ENCODE results near the gene LARGE2. TPM values are rescaled to one million over a fixed set of nuclear protein-coding genes. Genes with fewer than 3 reads are reported as not detected.

LARGE2 gene
- total and polyA plus RNA-seq, 2 experiments from 2014 or later, result not detected

DNA sequence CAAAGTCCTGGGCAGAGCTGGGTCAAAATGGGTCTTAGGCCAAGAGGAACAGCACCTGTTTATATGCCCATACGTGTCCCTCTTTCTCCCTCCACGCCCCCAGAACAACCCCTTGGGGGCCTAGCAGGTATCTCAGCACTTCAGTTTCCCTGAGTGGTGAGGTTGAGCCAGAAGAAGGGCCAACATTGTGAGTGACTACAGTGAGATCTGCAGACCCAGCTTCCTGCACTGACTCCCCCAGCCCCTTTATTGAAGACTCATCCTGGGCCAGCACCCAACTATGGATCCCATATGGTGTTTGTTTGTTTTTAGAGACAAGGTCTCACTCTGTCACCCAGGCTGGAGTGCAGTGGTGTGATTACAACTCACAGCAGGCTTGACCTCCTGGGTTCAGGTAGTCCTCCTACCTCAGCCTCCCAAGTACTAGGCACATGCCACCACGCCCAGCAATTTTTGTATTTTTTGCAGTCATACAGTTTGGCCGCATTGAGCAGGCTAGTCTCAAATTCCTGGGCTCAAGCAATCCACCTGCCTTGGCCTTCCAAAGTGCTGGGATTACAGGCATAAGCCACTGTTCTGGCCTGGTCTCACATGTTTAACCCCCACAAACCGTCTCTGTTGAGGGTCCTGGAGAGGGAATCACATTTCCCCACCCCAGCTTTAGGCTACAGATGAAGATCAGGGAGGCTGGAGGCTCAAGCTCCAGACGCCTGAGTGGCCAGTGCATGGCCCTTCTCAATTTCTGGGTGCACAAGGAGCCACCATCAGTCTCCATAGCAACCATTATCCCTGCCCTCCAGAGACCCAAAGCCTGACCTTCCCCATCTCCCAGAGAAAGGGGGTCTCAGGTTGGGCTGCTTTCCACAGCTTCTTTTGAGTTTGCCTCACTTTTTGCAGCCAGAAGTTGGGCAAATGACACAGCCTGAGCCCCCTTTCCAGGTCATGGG, 1.7 kb upstream of the LARGE2 start:
- Histone ChIP-seq H3K9ac (no peak overlapping the region), H3K27me3 (replicated peaks; ENCODE audit: insufficient read depth) (peaks cover 12% of the 10 kb centered on the region), H3K4me2 (ENCODE audit: unreplicated experiment) (no peak overlapping the region), H3K36me3 (ENCODE audit: low read depth) (no peaks in the 10 kb centered on the region), H3K9me3 (ENCODE audit: low read depth) (no peaks in the 10 kb centered on the region), H2AFZ (no peak overlapping the region), H3K79me2 (ENCODE audit: insufficient read depth) (peaks cover 19% of the 10 kb centered on the region), H3K9me2 (ENCODE audit: insufficient read depth) (no peaks in the 10 kb centered on the region), H3K4me3 (no peak overlapping the region), H3K4me1 (ENCODE audit: insufficient read depth) (peaks cover 7% of the 10 kb centered on the region), H3K27ac (no peak overlapping the region), H3F3A (ENCODE audit: insufficient read depth) (no peaks in the 10 kb centered on the region), H4K20me1 (ENCODE audit: insufficient read depth) (no peaks in the 10 kb centered on the region)
- in situ Hi-C loops (cut with MboI), result no loop called here
- DNase-seq, result no peak
- no peak for TF ChIP-seq EZH2 (IDR thresholded peaks at IDR 0.05; ENCODE audit: insufficient read depth, poor library complexity, severe bottlenecking)
- no peak for TF ChIP-seq EZH2phosphoT487 (IDR thresholded peaks at IDR 0.05; ENCODE audit: insufficient read depth, low read depth)
- 78 to 84% methylated on average over 6 of the region's 6 CpGs for WGBS, 2 experiments (ENCODE audit: low coverage in 1 of 2, low lambda C conversion rate in 2 of 2, missing lambda C conversion rate in 2 of 2)

DNA sequence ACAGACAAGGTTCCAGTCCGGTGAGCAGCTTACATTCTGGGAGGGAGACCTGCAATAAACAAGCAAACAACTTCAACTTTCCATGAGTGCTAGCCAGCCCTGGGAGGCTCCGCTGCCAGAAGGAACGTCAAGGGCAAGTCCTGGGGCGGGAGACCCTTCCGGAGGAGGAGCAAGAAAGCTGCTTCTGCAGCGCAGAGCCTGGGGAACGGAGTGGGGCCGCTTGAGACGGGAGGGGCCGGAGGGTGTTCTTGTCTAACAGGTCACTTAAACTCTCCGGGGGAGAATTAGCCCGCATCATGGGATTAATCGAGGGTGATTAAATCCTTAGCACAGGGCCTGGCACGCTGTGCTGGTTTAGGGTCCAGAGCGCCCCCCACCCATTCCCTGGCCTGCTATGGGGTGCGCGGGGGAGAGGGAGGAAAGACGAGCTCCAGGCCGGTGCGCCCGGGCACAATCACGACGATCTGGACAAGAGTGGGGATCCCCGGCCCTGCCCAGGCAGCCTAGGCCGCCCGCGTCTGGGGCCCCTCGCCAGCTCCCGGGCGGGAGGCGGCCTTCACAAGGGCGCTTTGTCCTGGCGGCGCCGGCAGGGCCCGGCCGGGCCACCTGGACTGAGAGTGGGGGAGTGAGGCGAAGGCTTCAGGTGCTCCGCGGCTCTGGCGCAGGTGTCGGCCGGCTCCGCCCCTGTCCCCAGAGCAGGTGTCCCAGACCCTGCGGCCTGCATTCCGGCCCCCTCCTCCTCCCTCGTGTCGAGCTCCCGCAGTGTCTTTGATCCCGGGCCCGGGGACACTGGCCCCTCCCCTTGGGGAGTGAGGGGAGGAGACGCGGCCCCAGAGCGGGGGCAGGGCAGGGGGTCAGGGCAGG, 663 bp upstream of the LARGE2 start:
- H3K36me3 ChIP-seq (ENCODE audit: low read depth), result no peaks in the 10 kb centered on the region
- peaks cover 9% of the 10 kb centered on the region for H3K79me2 ChIP-seq (ENCODE audit: insufficient read depth)
- 42 to 52% methylated on average over 36 of the region's 54 CpGs for WGBS, 2 experiments (ENCODE audit: low coverage in 1 of 2, low lambda C conversion rate in 2 of 2, missing lambda C conversion rate in 2 of 2)
- no peaks in the 10 kb centered on the region for H4K20me1 ChIP-seq (ENCODE audit: insufficient read depth)
- H3K9me3 ChIP-seq (ENCODE audit: low read depth), result no peaks in the 10 kb centered on the region
- H3K27ac ChIP-seq, result no peak overlapping the region
- TF ChIP-seq EZH2phosphoT487 (IDR thresholded peaks at IDR 0.05; ENCODE audit: insufficient read depth, low read depth), result no peak
- no peak overlapping the region for H3K4me3 ChIP-seq
- no peak overlapping the region for H3K4me2 ChIP-seq (ENCODE audit: unreplicated experiment)
- in situ Hi-C loops (cut with MboI), result no loop called here
- no peak overlapping the region for H3K9ac ChIP-seq
- H3K9me2 ChIP-seq (ENCODE audit: insufficient read depth), result no peaks in the 10 kb centered on the region
- H3K4me1 ChIP-seq (ENCODE audit: insufficient read depth), result peaks cover 2% of the 10 kb centered on the region
- no peak overlapping the region for H2AFZ ChIP-seq
- no peak for DNase-seq
- H3F3A ChIP-seq (ENCODE audit: insufficient read depth), result no peaks in the 10 kb centered on the region
- peaks cover 12% of the 10 kb centered on the region for H3K27me3 ChIP-seq (replicated peaks; ENCODE audit: insufficient read depth)

DNA sequence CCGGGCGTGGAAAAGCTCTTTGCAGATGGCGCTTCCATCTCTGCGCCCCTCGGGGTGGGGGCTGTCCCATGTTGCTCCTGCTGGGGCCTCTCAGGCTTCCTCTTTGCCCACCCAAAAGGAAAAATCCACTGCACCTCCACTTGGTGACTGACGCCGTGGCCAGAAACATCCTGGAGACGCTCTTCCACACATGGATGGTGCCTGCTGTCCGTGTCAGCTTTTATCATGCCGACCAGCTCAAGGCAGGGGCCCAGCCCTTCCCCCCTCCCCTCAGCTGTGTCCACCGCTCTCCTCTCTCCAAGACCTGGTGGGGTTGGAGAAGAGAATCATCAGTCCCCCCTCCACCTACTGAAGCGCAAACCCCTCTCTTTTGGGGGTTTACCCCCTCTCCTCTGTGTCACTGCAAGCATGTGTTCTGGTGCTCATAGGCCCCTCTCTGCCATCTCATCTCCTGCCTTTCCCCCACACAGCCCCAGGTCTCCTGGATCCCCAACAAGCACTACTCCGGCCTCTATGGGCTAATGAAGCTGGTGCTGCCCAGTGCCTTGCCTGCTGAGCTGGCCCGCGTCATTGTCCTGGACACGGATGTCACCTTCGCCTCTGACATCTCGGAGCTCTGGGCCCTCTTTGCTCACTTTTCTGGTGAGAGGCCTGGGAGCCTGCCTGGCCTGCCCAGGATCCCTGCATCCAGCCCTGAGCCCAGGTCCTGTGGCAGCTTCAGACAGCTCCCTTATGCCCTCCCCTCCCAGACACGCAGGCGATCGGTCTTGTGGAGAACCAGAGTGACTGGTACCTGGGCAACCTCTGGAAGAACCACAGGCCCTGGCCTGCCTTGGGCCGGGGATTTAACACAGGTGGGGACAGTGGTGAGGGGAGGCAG, 1.8 kb downstream of the LARGE2 start:
- Histone ChIP-seq H2AFZ (no peak overlapping the region), H3K4me2 (ENCODE audit: unreplicated experiment) (no peak overlapping the region), H3K27ac (no peak overlapping the region), H4K20me1 (ENCODE audit: insufficient read depth) (no peaks in the 10 kb centered on the region), H3K9me3 (ENCODE audit: low read depth) (no peaks in the 10 kb centered on the region), H3K27me3 (replicated peaks; ENCODE audit: insufficient read depth) (peaks cover 12% of the 10 kb centered on the region), H3K9ac (no peak overlapping the region), H3F3A (ENCODE audit: insufficient read depth) (no peaks in the 10 kb centered on the region), H3K4me3 (no peak overlapping the region), H3K4me1 (ENCODE audit: insufficient read depth) (no peaks in the 10 kb centered on the region), H3K9me2 (ENCODE audit: insufficient read depth) (no peaks in the 10 kb centered on the region), H3K79me2 (ENCODE audit: insufficient read depth) (no peaks in the 10 kb centered on the region), H3K36me3 (ENCODE audit: low read depth) (no peaks in the 10 kb centered on the region)
- no peak for TF ChIP-seq EZH2 (IDR thresholded peaks at IDR 0.05; ENCODE audit: insufficient read depth, poor library complexity, severe bottlenecking)
- no peak for TF ChIP-seq EZH2phosphoT487 (IDR thresholded peaks at IDR 0.05; ENCODE audit: insufficient read depth, low read depth)
- 80% methylated on average over 20 to 22 of the region's 22 CpGs for WGBS, 2 experiments (ENCODE audit: low coverage in 1 of 2, low lambda C conversion rate in 2 of 2, missing lambda C conversion rate in 2 of 2)
- in situ Hi-C loops (cut with MboI), result no loop called here
- no peak for DNase-seq

DNA sequence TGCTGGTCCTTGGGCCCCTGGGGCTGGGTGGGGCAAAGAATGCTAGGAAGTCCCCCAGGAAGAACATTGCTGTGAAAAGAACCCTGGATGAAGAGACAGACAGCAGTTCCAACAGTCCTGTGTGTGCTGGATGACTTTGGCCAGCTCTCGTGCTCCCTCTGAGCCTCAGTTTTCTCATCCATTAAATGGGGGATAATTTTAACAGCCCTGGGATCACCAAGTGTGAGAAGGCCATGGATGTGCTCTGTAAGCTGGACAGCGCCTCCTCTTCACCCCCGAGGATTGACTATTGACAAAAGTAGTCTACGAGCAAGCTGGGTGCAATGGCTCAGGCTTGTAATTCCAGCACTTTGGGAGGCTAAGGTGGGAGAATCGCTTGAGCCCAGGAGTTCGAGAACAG, 2.5 kb downstream of the LARGE2 start:
- no peaks in the 10 kb centered on the region for H3K4me1 ChIP-seq (ENCODE audit: insufficient read depth)
- H3K4me3 ChIP-seq, result no peak overlapping the region
- no peaks in the 10 kb centered on the region for H3K9me3 ChIP-seq (ENCODE audit: low read depth)
- no peak overlapping the region for H3K9ac ChIP-seq
- no peaks in the 10 kb centered on the region for H3F3A ChIP-seq (ENCODE audit: insufficient read depth)
- no peak overlapping the region for H2AFZ ChIP-seq
- no peaks in the 10 kb centered on the region for H3K79me2 ChIP-seq (ENCODE audit: insufficient read depth)
- TF ChIP-seq EZH2phosphoT487 (IDR thresholded peaks at IDR 0.05; ENCODE audit: insufficient read depth, low read depth) (no peak), EZH2 (IDR thresholded peaks at IDR 0.05; ENCODE audit: insufficient read depth, poor library complexity, severe bottlenecking) (no peak)
- H3K27ac ChIP-seq, result no peak overlapping the region
- no peaks in the 10 kb centered on the region for H3K9me2 ChIP-seq (ENCODE audit: insufficient read depth)
- 83 to 84% methylated on average over 6 of the region's 6 CpGs for WGBS, 2 experiments (ENCODE audit: low coverage in 1 of 2, low lambda C conversion rate in 2 of 2, missing lambda C conversion rate in 2 of 2)
- peaks cover 12% of the 10 kb centered on the region for H3K27me3 ChIP-seq (replicated peaks; ENCODE audit: insufficient read depth)
- no peaks in the 10 kb centered on the region for H4K20me1 ChIP-seq (ENCODE audit: insufficient read depth)
- DNase-seq, result no peak
- in situ Hi-C loops (cut with MboI), result no loop called here
- H3K36me3 ChIP-seq (ENCODE audit: low read depth), result no peaks in the 10 kb centered on the region
- H3K4me2 ChIP-seq (ENCODE audit: unreplicated experiment), result no peak overlapping the region

Measured in GM23248 (cell line).